SU-DHL-6 (cell line): ENCODE measurements around the gene PLEKHA6.

ENCODE experiments used
- H2AFZ ChIP-seq: fragments of 200-600 bp; sonication (generic); 2 replicates; pipeline ENCODE4 v1.6.1; 2014; ENCODE audit warnings: low read depth, mild to moderate bottlenecking, moderate library complexity, mixed read lengths, antibody characterized with exemption, low read length; ENCODE audit not compliant: severe bottlenecking
- H3F3A ChIP-seq: fragments of 200-600 bp; shearing (Covaris generic); 2 replicates; pipeline ENCODE4 v1.6.0; 2016; ENCODE audit warnings: antibody characterized with exemption, mild to moderate bottlenecking; ENCODE audit not compliant: insufficient read depth
- H3K27ac ChIP-seq: fragments of 200-600 bp; sonication (generic); 2 replicates; pipeline ENCODE4 v1.5.1; 2016; ENCODE audit warnings: low read depth, mild to moderate bottlenecking, low read length, moderate library complexity, mixed read lengths
- H3K27me3 ChIP-seq: fragments of 200-600 bp; sonication (generic), shearing (Covaris generic); 2 replicates; pipeline ENCODE4 v1.6.0; 2014; ENCODE audit warnings: mild to moderate bottlenecking, low read length
- H3K36me3 ChIP-seq: fragments of 200-600 bp; sonication (generic); 2 replicates; pipeline ENCODE4 v1.6.1; 2014; ENCODE audit warnings: mild to moderate bottlenecking, low read length, mixed read lengths
- H3K4me2 ChIP-seq: fragments of 300-600, 200-600 bp; shearing (Covaris generic), sonication (generic); 2 replicates; pipeline ENCODE4 v1.6.0; 2014; ENCODE audit warnings: low read length, low read depth, mild to moderate bottlenecking; ENCODE audit not compliant: poor library complexity, severe bottlenecking
- H3K4me3 ChIP-seq: fragments of 200-600 bp; sonication (generic); 2 replicates; pipeline ENCODE4 v1.5.1; 2014; ENCODE audit warnings: antibody characterized with exemption, low read length, mild to moderate bottlenecking, mixed read lengths; ENCODE audit not compliant: insufficient read depth, poor library complexity, severe bottlenecking
- H3K79me2 ChIP-seq: fragments of 200-600 bp; sonication (generic); 2 replicates; pipeline ENCODE4 v1.6.1; 2014; ENCODE audit warnings: mild to moderate bottlenecking, low read length, moderate library complexity; ENCODE audit not compliant: insufficient read depth
- H3K9ac ChIP-seq: fragments of 200-600 bp; sonication (generic); 2 replicates; pipeline ENCODE4 v1.7.0; 2014; ENCODE audit warnings: mild to moderate bottlenecking, low read length
- H3K9me2 ChIP-seq: fragments of 200-600 bp; sonication (generic); replicated peaks from 2 replicates; pipeline ENCODE4 v1.6.1; 2014; ENCODE audit warnings: low read length; ENCODE audit not compliant: insufficient read depth
- H3K9me3 ChIP-seq: fragments of 200-600 bp; sonication (generic); 2 replicates; pipeline ENCODE4 v1.6.1; 2014; ENCODE audit warnings: low read length, mixed read lengths; ENCODE audit not compliant: insufficient read depth
- H4K20me1 ChIP-seq: fragments of 200-600 bp; sonication (generic); 2 replicates; pipeline ENCODE4 v1.6.1; 2014; ENCODE audit warnings: low read depth, mild to moderate bottlenecking, antibody characterized with exemption, low read length, moderate library complexity, mixed read lengths
- CTCF ChIP-seq: fragments of 200-600 bp; sonication (generic); IDR thresholded peaks from one replicate; pipeline ENCODE4 v1.5.1; 2017; ENCODE audit warnings: antibody characterized with exemption, mild to moderate bottlenecking, low read length, moderate library complexity; ENCODE audit not compliant: insufficient read depth, poor library complexity, severe bottlenecking
- EZH2phosphoT487 ChIP-seq: fragments of 200-600 bp; sonication (generic), shearing (Covaris generic); conservative IDR thresholded peaks from 2 replicates; pipeline ENCODE4 v1.6.1; 2018; ENCODE audit warnings: mild to moderate bottlenecking, antibody characterized with exemption, low read length, moderate library complexity, mixed read lengths

The PLEKHA6 gene

GRCh38 chr1:204197068-204197467 is 162.7 kb downstream of the PLEKHA6 start:
- Histone ChIP-seq H3K36me3 (no peaks in the 10 kb centered on the region), H3K79me2 (no peaks in the 10 kb centered on the region), H3K4me2 (no peak overlapping the region), H3K9ac (no peak overlapping the region), H3K9me3 (no peaks in the 10 kb centered on the region), H4K20me1 (no peaks in the 10 kb centered on the region), H3K27ac (no peak overlapping the region), H3F3A (no peaks in the 10 kb centered on the region), H2AFZ (no peak overlapping the region), H3K4me3 (no peak overlapping the region), H3K27me3 (no peaks in the 10 kb centered on the region), H3K9me2 (no peaks in the 10 kb centered on the region)
- TF ChIP-seq CTCF (no peak), EZH2phosphoT487 (no peak)

GRCh38 chr1:204196068-204196795 is 163.5 kb downstream of the PLEKHA6 start, which contains the start of gene KISS1:
TSS of gene KISS1 (minus strand) at chr1:204196491. CDS start at chr1:204192876, 3,615 bp downstream.
- Histone ChIP-seq H3K9ac (no peak within 1 kb of the TSS), H2AFZ (no peak within 1 kb of the TSS), H3K4me3 (no peak within 1 kb of the TSS), H3K27ac (no peak within 1 kb of the TSS), H3K27me3 (no peaks in the 10 kb centered on the region), H3K79me2 (no peaks in the 10 kb centered on the region), H3K9me3 (no peaks in the 10 kb centered on the region), H3K36me3 (no peaks in the 10 kb centered on the region), H3F3A (no peaks in the 10 kb centered on the region), H3K4me2 (no peak within 1 kb of the TSS), H3K9me2 (no peaks in the 10 kb centered on the region), H4K20me1 (no peaks in the 10 kb centered on the region)
- TF ChIP-seq CTCF, result no peak
- TF ChIP-seq EZH2phosphoT487, result no peak

- no peaks in the 10 kb centered on the region for H3K79me2 ChIP-seq
- no peaks in the 10 kb centered on the region for H4K20me1 ChIP-seq
- H3K27me3 ChIP-seq, result no peaks in the 10 kb centered on the region
- TF ChIP-seq EZH2phosphoT487 (no peak), CTCF (no peak)
- H2AFZ ChIP-seq, result no peak overlapping the region
- no peak overlapping the region for H3K4me3 ChIP-seq
- H3K9me3 ChIP-seq, result no peaks in the 10 kb centered on the region
- no peaks in the 10 kb centered on the region for H3F3A ChIP-seq
- no peak overlapping the region for H3K4me2 ChIP-seq
- H3K36me3 ChIP-seq, result no peaks in the 10 kb centered on the region
- H3K27ac ChIP-seq, result no peak overlapping the region
- H3K9ac ChIP-seq, result no peak overlapping the region
- no peaks in the 10 kb centered on the region for H3K9me2 ChIP-seq
Measured at GRCh38 chr1:204194771-204195170, 165.0 kb downstream of the PLEKHA6 start.
